ENCODE measurements around the gene CDK14.

GRCh38 chr7:90663176-90663575 lies 67.1 kb downstream of the CDK14 start:
- TF ChIP-seq POLR2A (IDR thresholded peaks at IDR 0.05) = no peak
- TF ChIP-seq CTCF (IDR thresholded peaks at IDR 0.05) = no peak

All from heart left ventricle (tissue), 13 donors.